HepG2 (cell line): ENCODE data around the gene NTN5. TPM values are rescaled to one million over a fixed set of nuclear protein-coding genes. Genes with fewer than 3 reads are reported as not detected.

Experiments used
- ATF6 ChIP-seq: sonication (generic); formaldehyde crosslinking; conservative IDR thresholded peaks from 2 replicates; pipeline ENCODE4 v1.4.0; 2020; ENCODE audit warnings: missing genetic modification reagents
- CEBPB ChIP-seq: IDR thresholded peaks from 2 replicates; pipeline ENCODE4 v1.6.1; 2011; ENCODE audit warnings: low read depth, low read length, improper control_type of control experiment, borderline replicate concordance
- CTCF ChIP-seq: sonication (generic); formaldehyde crosslinking; IDR thresholded peaks from 2 replicates; pipeline ENCODE4 v1.5.0; 2020; ENCODE audit warnings: mild to moderate bottlenecking, missing genetic modification reagents, moderate library complexity
- ELF1 ChIP-seq: sonication (generic); formaldehyde crosslinking; IDR thresholded peaks from 2 replicates; pipeline ENCODE4 v1.4.0; 2020; ENCODE audit warnings: missing genetic modification reagents
- ETV5 ChIP-seq: IDR thresholded peaks from 2 replicates; pipeline ENCODE4 v1.6.1; 2018; ENCODE audit warnings: missing biosample characterization, missing genetic modification reagents, inconsistent platforms, borderline replicate concordance
- IRF1 ChIP-seq: sonication (generic); formaldehyde crosslinking; IDR thresholded peaks from 2 replicates; pipeline ENCODE4 v1.4.0; 2020; ENCODE audit warnings: low read depth, mild to moderate bottlenecking, missing genetic modification reagents
- JUND ChIP-seq: sonication (generic); formaldehyde crosslinking; IDR thresholded peaks from 2 replicates; pipeline ENCODE4 v1.8.0; 2022; ENCODE audit warnings: mild to moderate bottlenecking, missing genetic modification reagents
- KLF6 ChIP-seq: IDR thresholded peaks from 2 replicates; pipeline ENCODE4 v1.8.0; 2016; ENCODE audit warnings: missing biosample characterization, missing genetic modification reagents
- MAZ ChIP-seq, 2 experiments: sonication (generic) in 1 of 2; formaldehyde crosslinking in 1 of 2; IDR thresholded peaks; 2 replicates each; pipeline versions ENCODE4 v1.5.0 to v1.6.1; 2012 to 2020; ENCODE audit warnings: low read depth in 2 of 2, mild to moderate bottlenecking in 2 of 2, borderline replicate concordance in 1 of 2, improper control_type of control experiment in 1 of 2, low read length in 1 of 2, missing genetic modification reagents in 1 of 2, moderate library complexity in 1 of 2
- MLLT10 ChIP-seq: sonication (generic); formaldehyde crosslinking; IDR thresholded peaks from 2 replicates; pipeline ENCODE4 v1.4.0; 2020; ENCODE audit warnings: missing genetic modification reagents
- PAWR ChIP-seq: sonication (generic); formaldehyde crosslinking; IDR thresholded peaks from 2 replicates; pipeline ENCODE4 v1.4.0; 2020; ENCODE audit warnings: missing genetic modification reagents, mild to moderate bottlenecking, borderline replicate concordance
- PAXIP1 ChIP-seq: sonication (generic); formaldehyde crosslinking; conservative IDR thresholded peaks from 2 replicates; pipeline ENCODE4 v1.4.0; 2020; ENCODE audit warnings: mild to moderate bottlenecking, missing genetic modification reagents, moderate library complexity
- SAP130 ChIP-seq: IDR thresholded peaks from 2 replicates; pipeline ENCODE4 v1.6.1; 2016; ENCODE audit warnings: low read depth
- SCMH1 ChIP-seq: sonication (generic); formaldehyde crosslinking; IDR thresholded peaks from 2 replicates; pipeline ENCODE4 v1.9.0; 2021; ENCODE audit warnings: missing genetic modification reagents, mild to moderate bottlenecking, borderline replicate concordance
- SKI ChIP-seq: fragments of 450-650 bp; IDR thresholded peaks from one replicate; pipeline ENCODE4 v1.6.1; 2018; ENCODE audit warnings: mild to moderate bottlenecking; ENCODE audit not compliant: partially characterized antibody
- SRF ChIP-seq: IDR thresholded peaks from 2 replicates; pipeline ENCODE4 v1.6.1; 2011; ENCODE audit warnings: mild to moderate bottlenecking, low read depth, low read length, moderate library complexity
- WIZ ChIP-seq: sonication (generic); formaldehyde crosslinking; IDR thresholded peaks from 2 replicates; pipeline ENCODE4 v1.5.1; 2020; ENCODE audit warnings: mild to moderate bottlenecking, missing genetic modification reagents
- ZNF296 ChIP-seq: sonication (generic); formaldehyde crosslinking; conservative IDR thresholded peaks from 2 replicates; pipeline ENCODE4 v1.5.0; 2020; ENCODE audit warnings: mild to moderate bottlenecking, missing genetic modification reagents
- ZNF331 ChIP-seq: sonication (generic); formaldehyde crosslinking; IDR thresholded peaks from 2 replicates; pipeline ENCODE4 v1.4.0; 2020; ENCODE audit warnings: missing genetic modification reagents
- ZNF460 ChIP-seq: sonication (generic); formaldehyde crosslinking; IDR thresholded peaks from 2 replicates; pipeline ENCODE4 v1.5.1; 2020; ENCODE audit warnings: missing genetic modification reagents, mild to moderate bottlenecking, borderline replicate concordance
- ZNF549 ChIP-seq: sonication (generic); formaldehyde crosslinking; IDR thresholded peaks from 2 replicates; pipeline ENCODE4 v1.5.0; 2020; ENCODE audit warnings: missing genetic modification reagents
- ZNF558 ChIP-seq: sonication (generic); formaldehyde crosslinking; IDR thresholded peaks from 2 replicates; pipeline ENCODE4 v1.9.0; 2022; ENCODE audit warnings: mild to moderate bottlenecking, missing genetic modification reagents, borderline replicate concordance
- ZNF644 ChIP-seq: IDR thresholded peaks from 2 replicates; pipeline ENCODE4 v1.6.1; 2016; ENCODE audit warnings: low read depth
- ZNF772 ChIP-seq: sonication (generic); formaldehyde crosslinking; IDR thresholded peaks from 2 replicates; pipeline ENCODE4 v1.5.0; 2020; ENCODE audit warnings: mild to moderate bottlenecking, missing genetic modification reagents
- polyA plus RNA-seq, 8 experiments: library from polyadenylated mRNA; depleted of rRNA in 3 of 8; stranded (reverse) in 7 of 8; unstranded in 1 of 8; fragments of >200 nt; fragmentation: Illumina TruSeq in 4 of 8; extraction: Trizol in 4 of 8; gene quantifications; 2 replicates each; pipeline versions ENCODE4 v1.2.1 to v1.2.3, GENCODE V29; 2011 to 2016; ENCODE audit warnings: low read depth in 4 of 8, missing spikeins in 1 of 8, mixed read lengths in 1 of 8; ENCODE audit not compliant: insufficient read depth in 1 of 8
- total RNA-seq, 5 experiments: library from RNA; depleted of rRNA; stranded (reverse); fragments of >200 nt; fragmentation: Illumina TruSeq; extraction: Trizol; gene quantifications; 2 replicates each; pipeline ENCODE4 v1.2.3, GENCODE V29; 2016; ENCODE audit warnings: low read depth in 1 of 5

NTN5 gene
- total and polyA plus RNA-seq, 2 of the 13 experiments (the other 11 are each of a cell fraction or from before 2014, with no cell fraction given) = 0.05 TPM; not detected in 1

DNA sequence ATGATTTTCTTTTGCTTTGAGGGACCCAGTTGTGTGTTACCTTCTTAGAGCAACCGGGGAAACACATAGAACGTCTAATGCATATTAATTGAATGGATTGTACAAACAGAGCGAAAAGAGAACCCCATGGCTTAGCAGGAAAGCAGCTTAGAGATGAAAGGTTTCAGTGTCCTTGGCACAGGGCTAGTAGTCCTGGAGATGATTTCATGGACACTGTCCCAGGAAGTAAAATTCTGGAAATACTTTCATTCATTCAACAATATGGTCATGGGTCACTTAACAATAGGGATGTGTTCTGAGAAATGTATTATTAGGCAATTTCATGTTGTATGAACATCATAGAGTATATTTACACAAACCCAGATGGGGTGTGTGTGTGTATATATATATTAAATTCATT, 13.3 kb upstream of the NTN5 start (continued):
- TF ChIP-seq IRF1 (CRISPR knock-in tag) = no peak
- no peak for TF ChIP-seq ZNF558 (CRISPR knock-in tag)
- no peak for TF ChIP-seq ELF1
- no peak for TF ChIP-seq CTCF (CRISPR knock-in tag)
- TF ChIP-seq SAP130 (CRISPR knock-in tag) = peak; percentile 7; the same call in 1 of the 2 replicates
- no peak for TF ChIP-seq PAWR (CRISPR knock-in tag)
- no peak for TF ChIP-seq WIZ (CRISPR knock-in tag)
- TF ChIP-seq ZNF772 = no peak
- no peak for TF ChIP-seq MLLT10 (CRISPR knock-in tag)
- TF ChIP-seq MAZ (IDR thresholded peaks at IDR 0.05; ENCODE audit: borderline replicate concordance, low read depth, low read length) = no peak
- TF ChIP-seq MAZ (CRISPR knock-in tag; IDR thresholded peaks at IDR 0.05; ENCODE audit: low read depth) = no peak
- TF ChIP-seq ZNF296 = no peak
- no peak for TF ChIP-seq ATF6
- TF ChIP-seq PAXIP1 (CRISPR knock-in tag) = 0 out of 2 replicates have a peak, but pooled peaks have one; percentile 12
- no peak for TF ChIP-seq SKI
- TF ChIP-seq ZNF460 = no peak
- TF ChIP-seq ZNF549 (CRISPR knock-in tag) = no peak
- no peak for TF ChIP-seq SCMH1 (CRISPR knock-in tag)
- no peak for TF ChIP-seq KLF6
- TF ChIP-seq CEBPB = peak; percentile 24; the same call in 1 of the 2 replicates
- TF ChIP-seq ZNF644 = no peak
- TF ChIP-seq SRF = no peak
- TF ChIP-seq ETV5 (CRISPR knock-in tag) = peak; percentile 39; the same call in 1 of the 2 replicates
- TF ChIP-seq ZNF331 (CRISPR knock-in tag) = no peak
- TF ChIP-seq JUND (CRISPR knock-in tag) = no peak
